Keratinocyte (primary cell): ENCODE measurements around the gene MRPL10.

Source experiments
- EZH2 ChIP-seq: IDR thresholded peaks from one replicate; pipeline ENCODE4 v1.6.1; 2012; ENCODE audit warnings: inconsistent platforms, mild to moderate bottlenecking, low read length, moderate library complexity
- TF ChIP-seq, protein P1 (sequence below), 3 experiments: IDR thresholded peaks in 1 of 3; conservative IDR thresholded peaks in 1 of 3; optimal IDR thresholded peaks in 1 of 3; 2 replicates in 2 of 3; 3 replicates in 1 of 3; pipeline versions ENCODE3 to v1.5.1; 2011; ENCODE audit warnings: low read length in 3 of 3, mild to moderate bottlenecking in 3 of 3, moderate library complexity in 2 of 3, control low read depth in 1 of 3, inconsistent platforms in 1 of 3; ENCODE audit not compliant: insufficient read depth in 2 of 3; ENCODE audit errors: extremely low read depth in 1 of 3

DNA sequence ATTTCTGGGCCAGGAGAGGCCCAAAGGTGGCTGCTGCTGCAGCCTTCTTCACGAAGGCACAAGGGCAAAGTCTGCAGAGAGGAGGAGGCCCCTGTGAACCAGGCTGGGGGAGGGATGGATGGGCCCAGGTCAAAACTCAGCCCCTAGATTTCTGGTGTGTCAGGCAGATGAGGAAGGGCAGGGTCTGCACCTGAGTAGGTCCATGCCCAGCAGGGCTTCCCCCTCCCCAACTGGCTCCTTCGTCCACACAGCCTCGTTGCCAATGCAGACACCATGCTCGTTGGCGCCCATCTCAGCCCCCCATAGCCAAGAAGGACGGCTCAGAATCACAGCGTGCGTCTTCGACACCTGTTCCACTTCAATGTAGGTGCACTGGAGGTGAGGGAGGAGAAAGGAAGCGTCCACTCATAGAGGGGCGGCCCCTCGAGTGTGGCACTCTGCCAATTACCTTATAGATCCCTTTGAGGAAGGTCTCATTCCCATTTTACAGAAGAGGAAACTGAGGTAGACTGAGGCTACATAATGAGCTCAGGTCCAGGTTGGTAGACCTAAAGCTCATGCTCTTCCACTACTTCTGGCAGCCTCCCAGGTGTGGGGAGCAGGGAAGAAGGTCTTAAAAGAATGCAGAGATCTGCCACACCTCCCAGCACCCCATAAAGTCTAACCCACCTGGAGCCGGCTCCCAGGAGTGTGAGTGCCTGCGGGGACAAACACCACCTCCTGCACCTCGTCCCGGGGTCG, 8.8 kb upstream of the MRPL10 start:
- TF ChIP-seq, protein P1, sequence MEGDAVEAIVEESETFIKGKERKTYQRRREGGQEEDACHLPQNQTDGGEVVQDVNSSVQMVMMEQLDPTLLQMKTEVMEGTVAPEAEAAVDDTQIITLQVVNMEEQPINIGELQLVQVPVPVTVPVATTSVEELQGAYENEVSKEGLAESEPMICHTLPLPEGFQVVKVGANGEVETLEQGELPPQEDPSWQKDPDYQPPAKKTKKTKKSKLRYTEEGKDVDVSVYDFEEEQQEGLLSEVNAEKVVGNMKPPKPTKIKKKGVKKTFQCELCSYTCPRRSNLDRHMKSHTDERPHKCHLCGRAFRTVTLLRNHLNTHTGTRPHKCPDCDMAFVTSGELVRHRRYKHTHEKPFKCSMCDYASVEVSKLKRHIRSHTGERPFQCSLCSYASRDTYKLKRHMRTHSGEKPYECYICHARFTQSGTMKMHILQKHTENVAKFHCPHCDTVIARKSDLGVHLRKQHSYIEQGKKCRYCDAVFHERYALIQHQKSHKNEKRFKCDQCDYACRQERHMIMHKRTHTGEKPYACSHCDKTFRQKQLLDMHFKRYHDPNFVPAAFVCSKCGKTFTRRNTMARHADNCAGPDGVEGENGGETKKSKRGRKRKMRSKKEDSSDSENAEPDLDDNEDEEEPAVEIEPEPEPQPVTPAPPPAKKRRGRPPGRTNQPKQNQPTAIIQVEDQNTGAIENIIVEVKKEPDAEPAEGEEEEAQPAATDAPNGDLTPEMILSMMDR (optimal IDR thresholded peaks at IDR 0.05 in 1 of 3, IDR thresholded peaks at IDR 0.05 in 1 of 3, conservative IDR thresholded peaks at IDR 0.05 in 1 of 3; ENCODE audit: extremely low read depth in 1 of 3, insufficient read depth in 2 of 3, low read length in 3 of 3), result no peak
- TF ChIP-seq EZH2, result no peak
